ENCODE results near the gene RELCH.
A peak's percentile ranks its signal among the peaks of the same experiment; 100 is the strongest.
"Not testable (repeated sequence)": the region's sequence is repeated elsewhere in the genome, so short reads cannot be mapped to it uniquely, and the experiment has no call there.

The RELCH gene, protein sequence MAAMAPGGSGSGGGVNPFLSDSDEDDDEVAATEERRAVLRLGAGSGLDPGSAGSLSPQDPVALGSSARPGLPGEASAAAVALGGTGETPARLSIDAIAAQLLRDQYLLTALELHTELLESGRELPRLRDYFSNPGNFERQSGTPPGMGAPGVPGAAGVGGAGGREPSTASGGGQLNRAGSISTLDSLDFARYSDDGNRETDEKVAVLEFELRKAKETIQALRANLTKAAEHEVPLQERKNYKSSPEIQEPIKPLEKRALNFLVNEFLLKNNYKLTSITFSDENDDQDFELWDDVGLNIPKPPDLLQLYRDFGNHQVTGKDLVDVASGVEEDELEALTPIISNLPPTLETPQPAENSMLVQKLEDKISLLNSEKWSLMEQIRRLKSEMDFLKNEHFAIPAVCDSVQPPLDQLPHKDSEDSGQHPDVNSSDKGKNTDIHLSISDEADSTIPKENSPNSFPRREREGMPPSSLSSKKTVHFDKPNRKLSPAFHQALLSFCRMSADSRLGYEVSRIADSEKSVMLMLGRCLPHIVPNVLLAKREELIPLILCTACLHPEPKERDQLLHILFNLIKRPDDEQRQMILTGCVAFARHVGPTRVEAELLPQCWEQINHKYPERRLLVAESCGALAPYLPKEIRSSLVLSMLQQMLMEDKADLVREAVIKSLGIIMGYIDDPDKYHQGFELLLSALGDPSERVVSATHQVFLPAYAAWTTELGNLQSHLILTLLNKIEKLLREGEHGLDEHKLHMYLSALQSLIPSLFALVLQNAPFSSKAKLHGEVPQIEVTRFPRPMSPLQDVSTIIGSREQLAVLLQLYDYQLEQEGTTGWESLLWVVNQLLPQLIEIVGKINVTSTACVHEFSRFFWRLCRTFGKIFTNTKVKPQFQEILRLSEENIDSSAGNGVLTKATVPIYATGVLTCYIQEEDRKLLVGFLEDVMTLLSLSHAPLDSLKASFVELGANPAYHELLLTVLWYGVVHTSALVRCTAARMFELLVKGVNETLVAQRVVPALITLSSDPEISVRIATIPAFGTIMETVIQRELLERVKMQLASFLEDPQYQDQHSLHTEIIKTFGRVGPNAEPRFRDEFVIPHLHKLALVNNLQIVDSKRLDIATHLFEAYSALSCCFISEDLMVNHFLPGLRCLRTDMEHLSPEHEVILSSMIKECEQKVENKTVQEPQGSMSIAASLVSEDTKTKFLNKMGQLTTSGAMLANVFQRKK

DNA sequence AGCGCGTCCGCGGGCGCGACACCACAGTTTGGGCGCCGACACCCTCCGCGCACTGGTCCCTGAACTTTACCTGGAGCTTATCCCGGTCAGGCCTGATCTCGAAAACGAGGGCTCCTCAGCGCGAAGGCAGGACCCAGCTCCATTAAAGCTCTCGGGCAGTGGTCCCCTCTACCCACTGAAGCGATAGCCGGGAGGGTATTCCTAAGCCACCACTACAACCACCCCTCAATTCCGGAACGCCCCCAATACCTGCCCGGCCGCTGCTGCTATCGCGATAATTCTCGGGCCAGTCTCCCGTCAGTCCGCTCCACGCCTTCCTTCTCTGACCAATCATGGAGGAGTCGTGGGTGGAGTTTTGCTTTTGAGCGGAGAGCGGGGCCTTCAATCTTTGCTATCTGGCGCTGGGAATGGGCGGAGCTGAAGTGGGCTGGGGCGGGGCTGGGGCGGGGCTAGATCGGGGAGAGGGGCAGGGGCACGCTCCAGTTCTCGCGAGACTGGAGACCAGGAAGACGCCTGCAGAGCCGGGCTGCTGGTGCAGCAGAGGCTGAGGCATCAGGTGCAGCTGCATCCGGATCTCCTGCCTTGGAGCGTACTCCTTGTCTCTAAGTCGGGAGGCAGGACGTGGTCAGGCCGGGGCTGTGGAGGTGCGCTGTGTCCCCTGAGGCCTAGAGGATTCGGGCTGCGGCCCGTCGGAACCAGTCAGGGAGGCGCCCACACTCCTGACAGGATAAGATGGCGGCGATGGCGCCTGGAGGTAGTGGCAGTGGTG is at the start of gene RELCH, which contains the start of gene PIGN:
TSS of gene RELCH (plus strand) at position 482 of the 769 bp plus-strand sequence. CDS start at position 733, 251 bp downstream.
TSS of gene PIGN (minus strand) at position 283 of the 769 bp plus-strand sequence. CDS start 25,703 bp downstream, outside the sequence.
- peak; percentile 99 for DNase-seq

DNA sequence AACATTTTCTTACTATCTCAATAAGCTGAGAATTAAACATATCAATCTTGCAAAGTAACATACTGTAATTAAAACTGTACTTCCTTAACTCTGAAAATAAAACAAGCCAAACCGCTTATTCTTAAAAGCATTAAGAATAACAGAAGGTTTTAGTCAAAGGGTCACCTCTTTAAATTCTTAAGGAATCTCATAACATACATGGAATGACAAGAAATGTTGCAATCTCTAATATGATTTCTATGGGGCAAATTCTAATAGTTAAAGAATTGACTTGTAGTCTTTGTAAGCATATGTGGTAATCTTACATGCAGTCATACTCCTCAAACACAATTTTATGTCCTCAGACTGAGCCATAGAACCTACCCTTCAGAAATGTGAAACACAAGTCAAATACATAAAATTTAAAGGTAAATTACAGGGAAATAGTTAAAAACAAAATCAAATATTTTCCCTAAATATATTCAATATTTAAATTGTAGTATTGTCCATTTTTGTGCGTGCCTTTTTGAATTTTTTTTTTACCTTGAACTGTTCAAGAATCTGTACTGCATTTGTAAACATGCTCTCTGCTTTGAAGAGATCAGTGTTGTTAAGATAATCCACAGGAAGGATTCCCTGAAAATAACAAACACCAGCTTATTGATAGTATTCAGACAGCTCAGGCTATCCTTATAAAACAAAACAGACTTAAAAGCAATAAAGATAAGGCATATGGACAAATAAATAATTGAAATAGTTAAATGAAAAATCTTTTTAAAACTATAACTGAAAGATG is 48.4 kb upstream of the RELCH start:
- DNase-seq: no peak

DNA sequence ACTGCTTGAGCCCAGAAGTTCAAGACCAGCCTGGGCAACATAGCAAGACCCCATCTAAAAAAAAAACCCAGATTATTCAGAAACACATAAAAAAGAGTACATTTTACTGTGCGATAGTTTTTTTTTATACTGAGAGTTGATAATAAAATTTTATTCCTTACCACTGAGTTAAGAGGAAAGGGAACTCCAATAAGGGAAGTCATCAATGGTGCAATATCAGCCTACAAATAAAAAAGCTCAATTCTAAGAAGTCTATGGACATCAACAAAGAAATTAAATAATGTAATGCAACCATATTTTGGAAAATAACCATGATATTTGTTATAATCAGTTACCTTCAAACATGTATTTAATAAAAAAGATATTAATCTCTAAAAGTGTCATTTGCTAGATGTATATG is 46.8 kb upstream of the RELCH start:
- DNase-seq: no peak

DNA sequence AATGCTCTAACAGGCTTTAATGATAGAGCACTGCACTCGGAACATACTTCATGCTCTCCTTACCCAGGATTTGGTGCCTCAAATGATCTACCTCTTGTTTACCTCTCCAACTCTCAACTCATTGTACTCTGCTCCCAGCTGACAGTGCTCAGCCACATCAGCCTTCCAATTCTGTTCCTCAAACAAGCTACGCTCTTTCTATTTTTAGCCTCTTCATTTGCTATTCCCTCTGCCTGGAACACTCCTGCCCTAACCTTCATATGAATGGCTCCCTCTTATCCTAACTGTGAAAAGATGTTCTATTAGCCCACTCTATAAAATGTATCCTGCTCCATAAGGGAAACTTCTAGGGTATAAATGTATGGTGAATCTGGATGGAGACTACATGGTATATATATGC is 42.7 kb upstream of the RELCH start:
- no peak for DNase-seq

DNA sequence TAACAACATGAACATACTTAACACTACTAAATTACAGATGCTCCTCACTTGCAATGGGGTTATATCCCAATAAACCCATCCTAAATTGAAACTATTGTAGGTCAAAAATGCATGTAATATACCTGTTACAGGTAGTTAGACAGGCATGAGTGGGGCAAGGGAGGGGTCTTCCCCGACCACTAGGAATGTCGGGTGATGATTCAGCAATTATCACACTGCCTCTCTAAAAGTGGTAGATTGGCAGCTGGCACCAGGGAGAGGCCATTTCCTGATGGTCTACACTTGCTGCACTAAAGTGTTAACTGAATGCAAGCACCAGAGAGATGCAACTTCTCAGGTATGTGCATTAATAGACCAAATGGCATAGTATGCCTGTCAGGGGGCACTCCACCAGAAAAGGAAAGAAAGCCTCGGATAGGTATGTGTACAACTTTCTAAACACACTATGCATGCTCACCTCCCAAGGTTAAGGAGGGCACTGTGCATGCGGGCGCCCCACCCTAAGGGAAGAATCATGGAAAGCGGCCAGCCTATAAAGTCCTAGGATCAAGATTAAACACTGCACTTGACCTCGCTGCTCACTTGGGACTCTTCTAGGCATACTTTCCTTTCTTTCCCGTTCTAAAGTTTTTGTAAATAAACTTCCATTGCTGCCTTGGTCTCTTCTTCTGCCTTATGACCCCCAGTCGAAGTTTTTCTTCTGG is 35.8 kb upstream of the RELCH start:
- no peak for DNase-seq

DNA sequence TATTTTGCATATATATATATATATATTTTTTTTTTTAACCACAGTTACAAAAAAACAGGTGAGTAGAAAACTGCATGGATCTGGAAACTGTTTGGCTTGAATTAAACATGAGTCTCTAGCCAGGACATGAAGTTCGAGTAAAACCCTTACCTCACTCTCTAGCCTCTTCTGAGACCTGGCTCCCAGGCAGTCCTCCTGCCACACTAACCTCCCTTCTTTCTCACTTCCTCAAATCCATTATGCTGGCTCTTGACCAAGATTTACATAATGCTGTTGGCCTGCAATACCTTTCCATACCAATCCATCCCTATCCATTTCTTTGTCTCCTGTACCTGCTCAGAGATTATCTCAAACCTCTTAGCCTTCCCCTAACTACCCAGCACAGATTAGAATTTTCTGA is 34.2 kb upstream of the RELCH start:
- peak; percentile 7 for DNase-seq

DNA sequence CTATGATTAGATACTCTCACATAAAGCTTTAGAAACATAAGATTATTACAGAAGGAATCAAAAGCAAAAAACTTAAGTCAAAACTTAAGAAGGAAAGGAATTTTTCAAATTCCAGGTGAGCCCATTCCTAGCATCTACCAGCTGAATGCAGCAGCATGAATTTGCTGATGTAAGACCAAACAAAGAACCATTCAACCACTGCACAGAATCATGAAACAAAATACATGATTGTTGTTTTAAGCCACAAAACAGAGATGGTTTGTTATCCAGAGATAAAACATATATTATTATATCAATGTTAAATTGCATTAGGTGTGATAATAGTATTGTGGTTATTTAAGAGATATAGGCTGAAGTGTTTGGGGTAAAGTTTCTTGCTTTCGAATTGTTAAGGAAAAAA is 29.2 kb upstream of the RELCH start:
- no peak for DNase-seq

DNA sequence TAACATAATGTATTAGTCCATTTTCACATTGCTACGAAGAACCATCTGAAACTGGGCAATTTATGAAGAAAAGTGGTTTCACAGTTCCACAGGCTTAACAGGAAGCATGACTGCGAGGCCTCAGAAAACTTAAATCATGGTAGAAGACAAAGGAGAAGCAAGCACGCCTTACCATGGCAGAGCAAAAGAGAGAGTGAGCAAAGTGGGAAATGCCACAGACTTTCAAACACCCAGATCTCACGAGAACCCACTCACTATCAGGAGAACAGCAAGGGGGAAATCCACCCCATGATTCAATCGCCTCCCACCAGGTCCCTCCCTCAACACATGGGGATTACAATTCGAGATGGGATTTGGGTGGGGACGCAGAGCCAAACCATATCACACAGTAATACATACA is 22.7 kb upstream of the RELCH start:
- DNase-seq: no peak

DNA sequence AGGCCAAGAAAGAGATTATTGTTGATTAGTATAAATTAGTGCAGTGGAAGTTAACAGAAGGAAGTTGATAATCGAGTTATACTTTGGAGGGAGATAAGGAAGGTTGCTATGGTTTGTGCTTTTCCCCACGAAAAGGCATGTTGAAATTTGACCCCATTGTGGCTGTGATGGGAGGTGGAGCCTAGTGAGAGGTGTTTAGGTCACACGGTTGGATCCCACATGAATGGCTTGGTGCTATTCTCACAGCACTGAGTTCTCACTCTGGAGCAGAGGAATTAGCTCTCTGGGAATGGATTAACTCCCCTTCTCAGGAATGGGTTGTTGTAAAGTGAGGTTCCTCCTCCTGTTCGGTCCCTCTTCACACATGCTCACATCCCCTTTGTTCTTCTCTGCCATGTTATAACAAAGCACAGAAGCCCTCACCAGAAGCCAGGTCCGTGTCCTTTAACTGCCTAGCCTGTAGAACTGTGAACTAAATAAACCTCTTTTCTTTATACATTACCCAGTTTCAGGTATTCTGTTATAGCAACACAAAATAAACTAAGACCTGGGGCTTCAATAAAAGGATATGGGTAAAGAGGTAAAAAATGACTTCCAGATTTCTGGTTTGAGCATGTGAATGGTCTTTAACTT is 22.1 kb upstream of the RELCH start:
- no peak for DNase-seq

DNA sequence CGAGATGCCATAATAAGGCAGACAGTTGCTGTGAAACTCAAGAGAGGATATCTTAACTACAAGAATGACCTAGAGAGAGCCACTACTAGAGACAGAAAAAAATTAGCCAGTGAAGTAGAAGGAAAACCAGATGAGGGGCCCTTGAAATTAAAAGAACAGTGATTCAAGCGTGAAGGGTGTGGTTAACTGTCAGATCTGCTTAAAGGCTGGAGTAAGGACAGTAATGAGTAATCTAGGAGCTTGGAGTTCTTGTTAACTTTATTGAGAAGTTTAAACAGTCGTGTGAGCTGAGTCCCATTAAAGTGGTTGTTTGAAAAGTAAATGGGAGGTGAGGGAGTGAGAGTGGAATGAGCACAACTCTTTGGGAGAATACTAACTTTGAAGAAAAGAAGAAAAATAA is 21.5 kb upstream of the RELCH start:
- DNase-seq: no peak

DNA sequence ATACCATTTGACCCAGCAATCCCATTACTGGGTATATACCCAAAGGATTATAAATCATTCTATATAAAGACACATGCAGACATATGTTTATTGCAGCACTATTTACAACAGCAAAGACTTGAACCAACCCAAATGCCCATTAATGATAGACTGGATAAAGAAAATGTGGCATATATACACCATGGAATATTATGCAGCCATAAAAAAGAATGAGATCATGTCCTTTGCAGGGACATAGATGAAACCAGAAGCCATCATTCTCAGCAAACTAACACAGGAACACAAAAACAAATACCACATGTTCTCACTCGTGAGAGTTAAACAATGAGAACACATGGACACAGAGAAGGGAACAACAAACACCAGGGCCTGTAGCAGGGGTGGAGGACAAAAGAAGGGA is 20.5 kb upstream of the RELCH start:
- DNase-seq: not testable (repeated sequence)

DNA sequence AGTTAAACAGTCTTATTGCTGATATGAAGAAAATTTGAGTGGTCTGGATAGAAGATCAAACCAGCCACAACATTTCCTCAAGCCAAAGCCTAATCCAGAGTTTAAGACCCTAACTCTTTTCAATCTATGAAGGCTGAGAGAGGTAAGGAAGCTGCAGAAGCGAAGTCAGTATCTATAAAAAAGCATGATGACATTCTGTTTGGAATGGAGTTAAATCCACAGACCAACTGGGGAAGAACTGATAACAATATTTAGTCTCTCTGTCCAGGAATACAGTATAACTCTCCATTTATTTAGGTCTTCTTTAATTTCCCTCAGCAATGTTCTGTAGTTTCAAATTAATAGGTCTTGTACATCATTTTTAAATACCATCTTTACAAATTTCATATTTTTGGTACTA is 16.2 kb upstream of the RELCH start:
- no peak for DNase-seq

DNA sequence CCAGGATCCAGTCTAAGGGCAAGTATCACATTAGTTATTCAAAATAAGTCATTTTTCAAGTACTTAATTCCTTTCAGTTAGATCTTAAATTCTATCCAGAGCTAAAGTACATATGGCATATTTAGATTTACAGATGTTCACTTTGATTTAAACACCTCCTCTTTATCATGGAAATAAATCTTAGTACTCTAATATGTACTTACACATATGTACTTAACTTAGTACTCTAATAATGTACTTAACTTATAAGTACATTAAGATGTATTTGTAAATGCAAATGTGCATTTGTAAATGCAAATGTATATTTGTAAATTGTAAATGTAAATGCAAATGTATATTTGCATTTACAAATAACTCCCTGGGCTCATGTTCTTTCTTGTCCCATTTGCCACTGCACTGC is 14.8 kb upstream of the RELCH start:
- no peak for DNase-seq

DNA sequence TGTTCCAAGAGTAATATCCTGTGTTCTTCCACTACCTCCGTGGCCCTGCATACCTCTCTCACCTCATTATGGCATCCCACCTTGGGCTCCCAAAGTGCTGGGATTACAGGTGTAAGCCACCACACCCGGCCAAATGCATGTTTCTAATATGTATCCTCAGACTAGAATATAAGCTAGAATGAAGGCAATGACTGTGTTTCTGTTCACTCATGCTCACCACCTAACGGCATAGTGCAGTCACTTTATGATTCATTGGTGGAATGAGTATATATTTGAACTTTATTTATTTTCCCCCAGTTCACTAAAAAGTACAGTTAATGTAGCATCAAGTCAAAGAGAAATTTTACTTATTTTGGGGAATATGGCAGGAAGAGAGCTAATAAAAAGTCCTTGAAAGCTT is 11.5 kb upstream of the RELCH start:
- no peak for DNase-seq

DNA sequence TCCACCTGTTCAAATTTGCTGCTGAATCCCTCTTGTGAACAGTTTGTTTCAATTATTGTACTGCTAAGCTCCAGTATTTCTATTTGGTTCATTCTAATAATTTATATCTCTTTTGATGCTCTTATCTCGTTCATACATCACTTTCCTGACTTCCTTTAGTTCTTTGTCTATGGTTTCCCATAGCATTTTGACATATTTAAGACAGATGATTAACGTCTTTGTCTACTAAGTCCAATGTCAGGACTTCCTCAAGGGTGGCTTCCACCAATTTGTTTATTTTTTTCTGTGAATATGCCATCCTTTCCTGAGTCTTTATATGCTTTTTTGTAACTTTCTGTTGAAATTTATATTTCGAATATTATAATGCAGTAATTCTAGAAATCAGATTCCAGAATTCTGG is 9.8 kb upstream of the RELCH start:
- DNase-seq: no peak

DNA sequence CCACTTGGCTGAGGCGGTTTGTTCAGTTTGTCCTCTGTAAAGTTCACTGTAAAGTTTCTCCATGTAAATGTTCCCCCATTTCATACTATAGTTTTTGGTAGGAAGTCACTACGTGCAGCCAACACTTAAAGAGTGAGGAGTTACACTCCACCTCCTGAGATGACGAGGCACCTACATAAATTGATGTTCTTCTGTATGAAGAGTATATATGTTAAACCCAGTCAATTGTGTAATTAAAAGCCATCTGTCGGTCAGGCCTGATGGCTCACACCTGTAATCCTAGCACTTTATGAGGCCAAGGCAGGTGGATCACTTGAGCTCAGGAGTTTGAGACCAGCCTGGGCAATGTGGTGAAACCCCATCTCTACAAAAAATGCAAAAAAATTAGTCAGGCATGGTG is 7.8 kb upstream of the RELCH start:
- no peak for DNase-seq

DNA sequence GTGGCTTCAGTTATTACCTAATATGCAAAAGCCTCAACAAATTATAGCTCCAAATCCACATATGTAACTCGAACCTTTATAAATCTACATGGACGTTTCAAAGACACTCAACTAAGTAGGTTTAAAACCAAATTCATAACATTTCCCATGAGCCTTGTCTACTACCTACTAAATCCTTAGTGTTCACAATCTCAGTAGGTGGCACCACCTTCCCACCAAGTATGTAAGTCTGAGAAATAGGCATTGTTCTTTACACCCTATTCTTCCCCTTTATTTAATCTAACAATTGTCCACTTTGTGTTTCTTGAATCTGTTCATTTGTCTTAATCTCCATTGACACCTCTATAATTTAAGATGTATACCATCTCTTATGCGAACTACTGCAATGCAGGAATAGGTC is 4.8 kb upstream of the RELCH start:
- DNase-seq: no peak

DNA sequence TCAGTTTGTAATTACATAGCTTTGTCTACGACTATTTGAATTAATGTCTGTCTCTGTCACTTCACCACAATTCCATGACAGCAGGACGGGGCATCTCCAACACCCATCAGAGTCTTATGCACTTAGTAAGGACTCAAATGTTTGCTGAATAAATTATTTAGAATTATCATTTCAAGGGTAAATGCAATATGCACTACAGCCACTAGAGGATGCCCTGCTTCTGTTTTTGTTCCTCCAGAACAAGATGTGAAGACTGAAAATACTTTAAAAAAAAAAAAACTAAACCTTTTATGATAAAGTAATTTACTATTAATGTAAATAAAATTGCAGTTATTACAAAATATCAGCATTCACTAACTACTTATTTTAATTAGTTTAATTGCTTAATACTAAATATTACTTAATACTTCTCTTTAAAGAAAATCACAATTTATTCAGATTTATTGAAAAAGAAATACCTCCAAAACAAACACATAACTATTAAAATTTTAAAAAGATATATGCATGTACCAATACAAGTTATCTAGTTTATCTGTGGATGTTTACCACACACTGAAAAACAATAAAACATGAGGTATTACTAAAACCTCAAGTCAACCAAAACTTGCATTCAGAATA is 3.4 kb upstream of the RELCH start:
- peak; percentile 70 for DNase-seq

DNA sequence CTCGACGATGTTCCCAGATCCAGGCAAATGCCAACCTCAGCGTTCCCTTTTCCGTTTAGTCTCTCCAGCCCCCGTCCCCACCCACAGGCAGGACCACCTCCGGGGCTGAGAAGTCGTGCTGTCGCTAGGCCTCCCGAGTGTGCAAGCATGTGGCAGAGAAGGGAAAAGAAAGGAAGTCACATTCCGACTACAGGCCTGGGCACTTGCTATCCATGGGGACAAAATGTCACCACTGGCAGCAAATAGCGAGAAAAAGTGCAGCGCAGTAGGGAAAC is 619 bp upstream of the RELCH start:
- DNase-seq: no peak
